HG03521 (cell line): ENCODE measurements around the gene GBA2.

ENCODE experiments used
- ATAC-seq: cut with Tn5 transposase; IDR thresholded peaks from one replicate; pipeline ENCODE4 v1.9.1; 2021; ENCODE audit warnings: mild to moderate bottlenecking, moderate library complexity; ENCODE audit not compliant: unreplicated experiment

Gene GBA2

DNA sequence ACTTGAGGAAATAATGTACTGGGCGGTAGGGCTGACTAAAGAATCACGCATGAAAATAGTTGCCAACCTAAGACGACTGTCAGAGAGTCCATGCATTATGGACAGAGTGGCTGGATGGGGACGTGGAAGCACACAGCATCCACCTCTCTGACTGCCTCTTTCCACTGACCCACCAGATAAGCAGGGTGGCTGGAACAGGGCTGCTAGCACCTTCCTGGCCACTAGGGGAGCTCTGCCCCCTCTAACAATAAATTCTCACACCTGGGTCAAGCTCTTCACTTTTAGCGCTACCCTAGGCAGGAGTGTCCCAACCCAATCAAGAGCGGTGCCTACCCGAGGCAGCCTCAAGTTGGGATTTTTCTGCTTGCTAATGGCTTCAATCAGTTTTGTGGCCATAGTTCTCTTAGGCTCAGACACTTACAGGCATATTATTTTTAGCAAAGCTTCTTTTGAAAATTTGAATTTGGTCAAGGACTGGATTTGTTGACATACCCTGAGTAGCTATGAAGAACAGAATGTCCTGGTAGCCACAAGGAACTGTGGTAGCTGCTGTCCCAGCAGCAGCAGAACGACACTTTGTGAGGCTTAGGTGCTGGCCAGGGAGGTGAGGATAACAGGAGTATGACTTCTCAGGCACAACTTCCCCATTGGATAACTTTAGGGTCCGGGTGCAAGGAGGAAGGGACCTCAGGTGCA lies 52.4 kb downstream of the GBA2 start:
- ATAC-seq = peak; percentile 61

DNA sequence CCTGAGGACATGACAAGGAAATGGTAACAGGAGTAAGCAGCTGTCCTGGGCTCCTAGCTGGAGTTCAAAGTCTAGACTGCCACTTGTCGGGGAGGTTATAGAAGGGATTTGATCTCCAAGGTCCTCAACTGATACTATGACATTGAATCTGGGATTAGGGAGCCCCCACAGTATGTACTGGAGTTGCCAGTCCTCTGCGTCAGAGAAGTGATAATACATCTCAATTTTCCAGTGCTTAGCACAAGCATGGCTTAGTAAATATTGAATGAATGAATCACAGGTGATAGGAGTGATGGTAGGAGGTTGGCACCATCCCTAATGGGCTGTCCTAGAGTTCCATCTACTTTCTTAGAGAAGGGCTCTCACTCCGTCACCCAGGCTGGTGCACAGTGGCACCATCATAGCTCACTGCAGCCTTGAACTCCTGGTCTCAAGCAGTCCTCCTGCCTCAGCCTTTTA lies 53.1 kb downstream of the GBA2 start:
- no peak for ATAC-seq

DNA sequence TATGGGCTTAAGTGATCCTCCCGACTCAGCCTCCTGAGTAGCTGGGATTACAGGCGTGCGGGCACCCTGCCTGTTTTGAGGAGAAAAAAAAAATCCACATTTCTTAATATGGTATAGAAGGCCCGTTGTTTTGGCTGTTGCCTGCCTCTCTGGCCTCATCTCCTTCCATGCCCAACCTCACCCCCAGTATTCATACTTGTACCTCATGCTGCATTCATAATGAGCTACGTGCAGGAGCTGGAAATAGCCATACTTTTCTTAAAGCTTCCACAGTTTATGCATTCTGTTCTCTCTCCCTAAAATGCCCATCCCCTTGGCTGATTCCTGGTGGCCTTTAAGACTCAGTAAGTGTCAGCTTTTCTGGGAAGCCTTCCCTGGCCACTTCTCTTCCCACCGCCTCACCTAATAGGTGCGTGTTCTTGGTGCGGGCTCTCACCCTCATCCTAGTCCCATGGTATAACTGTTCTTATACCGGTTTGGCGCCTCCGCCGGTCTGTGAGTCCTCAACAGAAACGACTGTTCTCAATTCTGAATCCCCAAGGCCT lies 57.2 kb downstream of the GBA2 start:
- no peak for ATAC-seq

DNA sequence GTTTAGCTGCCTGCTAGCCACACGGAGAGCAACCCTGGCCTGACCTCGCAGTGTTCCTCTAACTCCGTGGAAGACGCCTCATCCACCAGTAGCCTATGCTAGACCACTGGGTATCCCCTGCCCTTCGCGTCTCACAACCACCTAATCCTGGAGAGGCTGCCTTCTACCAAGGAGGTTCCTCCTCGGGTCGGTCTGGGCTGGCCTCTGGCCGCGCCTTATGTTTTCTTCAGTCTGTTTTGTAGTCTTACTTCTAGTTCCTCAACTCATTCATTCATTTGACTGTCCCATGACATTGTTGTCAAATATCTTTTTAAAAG lies 57.7 kb downstream of the GBA2 start:
- ATAC-seq = no peak

DNA sequence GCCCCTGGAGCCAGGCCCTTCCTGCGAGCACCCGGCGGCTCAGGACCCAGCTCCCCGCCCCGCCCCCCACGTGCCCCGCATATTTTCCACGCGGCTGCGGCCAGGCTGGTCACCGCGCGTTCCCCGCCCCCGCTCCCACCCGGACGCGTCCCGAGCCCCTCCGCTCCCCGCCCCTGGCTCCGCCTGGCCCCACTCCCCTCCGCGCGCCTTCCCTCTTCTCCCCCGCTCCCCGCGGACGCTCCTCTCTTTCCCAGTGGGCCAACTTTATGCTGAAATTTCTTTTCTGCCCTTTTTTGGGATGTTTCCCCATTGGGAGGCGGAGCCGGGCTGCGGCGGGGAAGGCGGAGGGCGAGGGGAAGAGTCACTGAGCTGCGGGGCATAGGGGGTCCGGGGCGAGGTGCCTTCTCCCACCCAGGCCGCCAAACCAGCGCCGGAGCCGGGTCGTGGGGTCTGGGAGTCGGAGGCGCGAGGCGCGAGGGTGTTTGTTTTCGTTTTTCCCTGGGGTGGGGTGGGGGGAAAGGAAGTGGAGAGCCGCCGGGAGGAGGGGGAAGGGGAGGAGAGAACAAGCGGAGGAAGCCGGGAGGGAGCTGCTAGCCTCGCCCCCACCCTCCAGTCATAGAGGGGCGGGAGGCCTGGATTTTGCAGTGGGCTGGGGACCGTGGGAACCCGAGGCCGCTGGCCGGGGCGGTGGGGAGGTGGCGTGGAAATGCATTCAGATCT lies 58.3 kb downstream of the GBA2 start:
- no peak for ATAC-seq

DNA sequence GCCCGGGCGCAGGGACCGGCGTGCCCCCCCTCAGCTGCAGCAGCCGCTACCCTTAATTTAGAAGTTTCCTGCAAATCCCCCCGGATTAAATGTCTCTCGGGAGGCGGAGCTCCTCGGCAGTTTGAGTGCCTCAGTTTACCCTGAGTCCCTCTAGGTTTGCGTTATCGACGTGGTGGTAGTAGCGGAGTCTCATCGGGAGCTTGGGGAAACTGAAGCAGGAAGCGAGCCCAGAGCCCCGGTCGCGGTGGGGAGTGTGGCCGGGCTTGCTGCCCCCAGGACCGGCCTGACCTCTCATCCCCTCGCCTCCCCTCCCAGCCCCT lies 58.8 kb downstream of the GBA2 start:
- no peak for ATAC-seq

DNA sequence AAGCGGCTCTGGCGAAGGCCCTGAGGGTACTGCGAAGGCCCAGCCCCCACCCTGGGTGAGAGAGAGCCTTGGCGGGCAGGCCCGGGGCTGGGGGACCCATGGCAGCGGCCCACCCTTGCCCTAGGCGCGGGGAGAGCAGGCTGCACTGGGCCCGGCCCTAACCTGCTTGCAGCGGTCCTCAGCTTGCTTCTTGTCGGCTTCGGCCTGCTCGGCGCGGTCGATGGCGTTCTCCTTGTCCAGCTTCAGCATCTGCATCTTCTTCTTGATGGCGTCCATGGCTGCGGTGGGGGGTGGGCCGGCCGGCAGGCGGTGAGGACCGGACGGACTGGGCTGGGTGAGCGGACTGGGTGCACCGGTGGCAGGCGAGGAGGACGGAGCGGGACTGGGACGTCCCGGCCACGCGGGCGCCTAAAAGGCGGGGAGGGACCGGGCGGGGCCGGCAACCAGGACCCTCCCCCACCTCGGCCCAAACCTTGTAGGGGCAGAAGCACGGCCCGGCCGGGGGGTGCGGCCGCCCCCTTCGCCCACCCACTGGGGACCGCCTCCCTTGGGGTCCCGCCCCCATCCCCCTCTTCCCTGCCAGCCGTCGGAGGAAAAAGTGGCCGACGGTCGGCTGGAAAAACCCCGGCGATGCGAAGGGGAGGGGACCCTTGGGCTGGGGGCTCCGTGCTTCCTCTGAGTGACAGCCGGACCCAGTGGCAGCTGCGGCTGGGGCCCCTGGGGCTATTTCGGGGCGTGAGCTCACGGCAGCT lies 59.3 kb downstream of the GBA2 start, which contains the start of gene TPM2:
Gene TPM2, minus strand, starts transcription at position 384 of the 752 bp plus-strand sequence. Its CDS starts 108 bp downstream, at position 276.
- ATAC-seq = no peak

DNA sequence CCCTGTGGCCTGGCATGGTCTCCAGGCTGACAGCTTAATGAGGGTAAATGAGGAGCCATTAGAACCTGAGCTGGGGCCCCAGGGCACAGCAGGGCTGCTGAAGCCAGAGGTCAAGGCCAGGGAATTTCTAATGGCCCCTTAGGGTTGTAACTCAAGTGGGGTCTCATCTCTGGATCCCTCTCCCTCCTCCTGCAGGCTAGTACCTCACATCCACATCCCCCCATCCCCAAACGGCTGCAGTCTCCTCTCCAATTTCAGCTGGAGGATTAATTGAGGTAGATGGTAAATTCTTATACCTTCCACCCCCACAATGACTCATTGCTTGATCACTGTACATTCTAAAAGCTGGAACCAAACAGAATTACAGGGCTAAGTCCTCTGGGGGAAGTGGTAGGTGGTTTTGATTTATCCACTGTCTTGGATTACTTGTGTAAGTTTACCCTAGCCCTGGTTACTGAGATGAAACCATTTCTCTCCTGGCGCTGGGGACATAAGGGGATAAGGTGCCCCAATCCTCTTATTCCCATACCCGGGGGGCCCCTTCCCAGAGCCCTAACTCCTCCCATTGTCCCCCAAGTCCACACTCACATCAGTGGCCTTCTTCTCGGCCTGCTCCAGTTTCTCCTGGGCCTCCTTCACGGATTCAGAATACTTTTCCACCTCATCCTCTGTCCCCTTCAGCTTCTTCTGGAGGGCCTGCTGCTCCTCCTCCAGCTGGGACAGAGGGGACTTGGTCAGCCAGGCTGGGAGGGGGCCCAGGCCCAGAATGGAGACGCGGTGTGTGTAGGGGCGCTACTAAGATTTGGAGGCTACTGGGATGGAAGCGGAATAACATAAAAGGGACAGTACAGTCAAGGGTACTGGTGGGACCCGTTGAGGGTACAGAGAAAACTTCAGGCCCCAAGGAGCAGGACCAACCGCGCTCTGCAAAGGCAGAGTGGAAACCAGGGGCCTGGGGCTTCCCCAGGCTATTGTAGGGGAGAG lies 60.2 kb downstream of the GBA2 start:
- ATAC-seq = no peak

DNA sequence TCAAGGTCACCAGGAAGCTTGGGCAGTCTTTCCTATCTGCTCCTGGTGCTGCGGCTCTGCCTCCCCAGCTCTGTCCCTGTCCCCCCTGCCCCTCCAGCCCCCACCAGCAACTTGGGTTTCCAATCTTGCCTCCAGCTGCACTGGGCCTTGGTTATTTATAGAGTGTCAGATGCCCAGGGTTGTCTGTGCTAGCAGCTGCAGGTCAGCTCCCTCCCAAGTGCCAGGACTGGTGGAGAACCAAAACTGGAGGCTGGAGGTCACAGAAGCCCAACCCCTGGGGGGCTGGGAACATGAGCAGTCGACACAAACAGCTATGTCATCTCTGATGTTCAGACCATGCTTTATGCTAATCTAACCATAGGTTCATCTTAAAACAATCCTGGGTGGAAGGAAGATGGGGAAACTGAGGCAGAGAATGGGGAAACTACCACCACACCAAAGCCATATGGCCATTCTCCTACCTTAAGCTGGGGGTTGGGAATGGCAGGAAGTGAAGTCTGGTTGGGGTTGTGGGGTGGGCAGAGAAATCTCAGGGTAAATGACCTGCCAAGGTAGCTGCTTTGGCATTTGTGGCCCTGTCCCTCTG lies 61.0 kb downstream of the GBA2 start:
- no peak for ATAC-seq

DNA sequence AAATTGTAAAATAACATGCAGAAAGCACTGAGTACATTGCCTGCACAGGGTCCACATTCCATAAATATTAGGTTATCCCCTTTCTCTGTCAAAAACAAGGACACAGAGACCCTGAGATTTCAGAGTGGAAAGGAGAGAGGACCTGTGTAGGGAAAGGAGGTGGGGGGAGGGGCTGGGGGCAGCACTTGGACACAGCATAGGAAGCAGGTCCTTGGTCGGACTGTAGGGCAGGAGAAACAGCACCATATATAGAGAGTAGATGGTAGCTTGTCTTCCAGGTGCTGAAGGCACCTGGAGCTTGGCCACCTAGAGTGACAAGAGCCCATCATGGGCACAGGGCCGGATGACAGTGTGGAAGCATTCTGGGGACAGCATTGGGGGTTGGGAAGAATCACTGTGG lies 61.7 kb downstream of the GBA2 start:
- ATAC-seq = no peak
